HG03097 (cell line): Measurements from ENCODE around the gene LHFPL2.

Experiments
- ATAC-seq: cut with Tn5 transposase; IDR thresholded peaks from one replicate; pipeline ENCODE4 v1.9.1; 2021; ENCODE audit not compliant: unreplicated experiment, low FRiP score

The LHFPL2 gene

DNA sequence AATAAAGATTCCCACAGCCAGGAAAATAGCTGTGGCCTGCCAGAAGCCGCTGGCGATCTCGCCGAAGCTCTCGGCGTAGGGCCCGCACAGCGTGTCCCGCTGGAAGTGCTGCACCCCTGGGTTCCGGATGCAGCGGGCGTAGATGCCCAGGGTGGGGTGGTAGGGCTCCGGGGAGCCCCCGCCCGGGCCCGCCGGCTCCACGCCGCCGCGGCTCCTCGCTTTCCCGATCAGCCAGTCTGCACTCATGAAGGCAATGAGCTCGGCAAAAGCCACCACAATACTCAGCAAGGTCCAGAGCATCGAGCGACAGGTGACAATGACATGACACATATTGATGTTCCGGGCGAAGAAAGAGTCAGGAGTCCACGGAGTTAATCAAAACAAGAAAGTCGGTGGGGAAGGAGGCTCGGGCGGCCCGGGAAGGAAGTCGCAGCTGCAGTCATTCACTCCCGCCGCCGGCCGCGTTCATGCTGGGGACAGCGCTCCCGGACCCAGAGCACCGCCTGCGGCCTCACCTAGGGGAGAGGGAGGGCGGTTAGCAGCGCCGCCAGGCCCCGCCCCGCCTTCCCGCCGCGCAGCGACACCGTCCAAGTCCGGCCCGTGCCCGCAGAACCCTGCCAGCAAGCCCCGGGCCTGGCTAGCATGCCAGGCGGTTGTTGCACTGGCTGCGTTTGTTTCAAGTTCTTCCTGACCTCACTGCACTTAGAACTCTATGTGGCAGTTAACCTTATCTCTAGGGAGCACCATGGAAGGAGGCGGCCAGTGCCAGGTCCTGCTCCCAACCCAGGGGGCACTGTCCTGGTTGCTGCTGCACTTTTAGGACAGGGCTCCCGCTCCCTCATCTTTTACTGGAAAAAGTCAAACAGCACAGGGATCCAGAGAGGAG, 138.4 kb downstream of the LHFPL2 start:
- peak; percentile 53 for ATAC-seq

- ATAC-seq, result no peak
Observed at GRCh38 chr5:78509145-78509865, 139.3 kb downstream of the LHFPL2 start.

GRCh38 chr5:78508186-78508765, 140.3 kb downstream of the LHFPL2 start:
- ATAC-seq, result no peak

- ATAC-seq, result no peak
Observed at GRCh38 chr5:78507531-78507930, 141.0 kb downstream of the LHFPL2 start.

GRCh38 chr5:78506261-78507024, 142.1 kb downstream of the LHFPL2 start:
- no peak for ATAC-seq

GRCh38 chr5:78505860-78506259, 142.7 kb downstream of the LHFPL2 start:
- ATAC-seq, result no peak

- ATAC-seq, result no peak
Observed at GRCh38 chr5:78504704-78505677, 143.6 kb downstream of the LHFPL2 start.

DNA sequence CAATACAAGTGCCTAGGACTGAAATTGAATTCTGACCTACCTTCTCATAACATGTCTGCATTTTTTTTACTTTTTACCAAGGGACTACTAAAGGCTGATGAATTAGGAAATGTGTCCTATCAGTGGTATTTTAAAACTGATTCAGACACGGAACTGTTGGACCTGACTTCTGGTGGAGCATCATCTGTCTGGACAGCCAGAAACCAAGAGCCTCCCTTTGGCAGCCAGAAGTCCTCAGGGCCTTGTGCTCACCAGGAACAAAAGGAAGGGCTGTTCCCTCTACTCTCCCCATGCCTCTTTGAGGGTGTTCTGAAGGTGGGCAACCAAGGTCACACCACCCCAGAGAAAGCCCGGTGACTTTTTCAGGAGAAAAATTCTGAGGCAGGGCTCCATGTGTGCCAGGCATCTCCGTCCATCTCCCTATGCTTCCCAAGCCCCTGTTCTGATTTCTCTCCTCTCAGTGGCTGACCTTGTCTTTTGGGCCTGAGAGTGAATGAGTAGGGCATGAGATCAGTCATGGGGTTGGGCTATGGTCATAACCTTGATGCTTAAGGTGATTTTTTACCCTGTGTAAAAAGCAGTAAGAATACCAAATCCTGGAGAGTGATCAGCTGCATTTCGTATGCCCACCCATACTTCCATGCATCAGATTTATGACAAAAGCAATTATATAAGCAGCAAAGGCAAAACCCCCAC, 144.5 kb downstream of the LHFPL2 start:
- no peak for ATAC-seq

DNA sequence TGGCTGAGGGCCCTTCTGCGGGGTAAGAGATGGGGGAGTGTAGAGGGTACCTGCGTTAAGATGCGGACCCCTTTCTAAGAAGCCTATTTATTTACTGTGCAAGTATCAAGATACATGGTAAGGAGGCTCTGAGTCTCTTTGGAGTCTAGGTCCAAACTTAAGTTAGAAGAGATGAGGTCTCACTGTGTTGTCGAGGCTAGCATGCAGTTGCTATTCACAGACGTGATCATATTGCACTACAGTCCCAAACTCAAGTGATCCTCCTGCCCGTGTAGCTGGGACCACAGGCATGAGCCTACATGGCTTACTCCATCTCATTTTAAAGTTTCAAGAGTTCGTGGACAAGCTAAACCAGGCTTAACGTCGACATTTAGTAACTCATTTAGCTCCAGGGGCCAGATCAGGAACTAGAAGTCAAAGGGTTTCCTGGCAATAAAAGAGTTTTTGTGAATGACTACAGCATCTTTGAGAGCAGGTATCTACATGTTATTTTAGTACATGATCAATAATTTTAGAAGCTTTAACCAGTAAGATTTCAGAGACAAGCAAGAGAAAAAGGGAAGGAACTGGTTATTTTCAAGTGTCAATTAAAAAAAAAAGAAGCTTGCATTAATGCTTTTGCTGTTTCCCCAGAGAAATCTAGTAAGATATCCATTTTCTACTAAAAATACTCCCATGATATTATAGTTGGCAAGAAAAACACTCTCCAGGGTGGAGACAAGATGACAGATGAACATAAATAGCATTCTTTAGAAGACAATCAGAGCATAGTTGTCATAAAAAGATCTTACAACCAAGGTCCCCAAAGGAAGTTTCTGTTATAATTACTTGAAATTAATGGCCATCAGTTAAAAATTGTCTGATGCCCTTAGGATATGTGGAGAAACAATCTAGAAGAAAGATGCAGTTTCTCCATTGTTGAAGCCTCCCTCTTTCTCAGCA, 146.9 kb downstream of the LHFPL2 start:
- ATAC-seq, result no peak

- ATAC-seq, result no peak
Observed at GRCh38 chr5:78500871-78501270, 147.7 kb downstream of the LHFPL2 start.

- ATAC-seq, result no peak
Observed at GRCh38 chr5:78500028-78500427, 148.5 kb downstream of the LHFPL2 start.

DNA sequence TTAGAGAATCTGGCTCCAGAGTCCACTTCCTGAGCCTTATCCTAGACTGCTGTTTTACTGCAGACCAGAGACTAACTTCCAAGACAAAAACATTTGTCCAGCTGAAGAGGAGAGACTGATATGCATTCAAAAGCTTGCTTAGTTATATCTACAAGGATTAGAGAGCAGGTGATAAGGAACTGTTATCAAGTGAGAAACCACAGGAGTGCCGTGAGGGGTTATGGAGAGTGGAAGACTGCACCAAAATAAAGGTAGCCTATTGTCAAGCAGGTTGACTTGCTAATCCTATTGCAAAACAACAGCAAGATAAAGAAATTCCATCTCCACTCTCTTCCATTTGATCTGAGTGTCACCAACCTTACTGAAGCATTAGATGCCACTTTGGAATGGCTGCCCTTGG, 149.1 kb downstream of the LHFPL2 start:
- no peak for ATAC-seq

DNA sequence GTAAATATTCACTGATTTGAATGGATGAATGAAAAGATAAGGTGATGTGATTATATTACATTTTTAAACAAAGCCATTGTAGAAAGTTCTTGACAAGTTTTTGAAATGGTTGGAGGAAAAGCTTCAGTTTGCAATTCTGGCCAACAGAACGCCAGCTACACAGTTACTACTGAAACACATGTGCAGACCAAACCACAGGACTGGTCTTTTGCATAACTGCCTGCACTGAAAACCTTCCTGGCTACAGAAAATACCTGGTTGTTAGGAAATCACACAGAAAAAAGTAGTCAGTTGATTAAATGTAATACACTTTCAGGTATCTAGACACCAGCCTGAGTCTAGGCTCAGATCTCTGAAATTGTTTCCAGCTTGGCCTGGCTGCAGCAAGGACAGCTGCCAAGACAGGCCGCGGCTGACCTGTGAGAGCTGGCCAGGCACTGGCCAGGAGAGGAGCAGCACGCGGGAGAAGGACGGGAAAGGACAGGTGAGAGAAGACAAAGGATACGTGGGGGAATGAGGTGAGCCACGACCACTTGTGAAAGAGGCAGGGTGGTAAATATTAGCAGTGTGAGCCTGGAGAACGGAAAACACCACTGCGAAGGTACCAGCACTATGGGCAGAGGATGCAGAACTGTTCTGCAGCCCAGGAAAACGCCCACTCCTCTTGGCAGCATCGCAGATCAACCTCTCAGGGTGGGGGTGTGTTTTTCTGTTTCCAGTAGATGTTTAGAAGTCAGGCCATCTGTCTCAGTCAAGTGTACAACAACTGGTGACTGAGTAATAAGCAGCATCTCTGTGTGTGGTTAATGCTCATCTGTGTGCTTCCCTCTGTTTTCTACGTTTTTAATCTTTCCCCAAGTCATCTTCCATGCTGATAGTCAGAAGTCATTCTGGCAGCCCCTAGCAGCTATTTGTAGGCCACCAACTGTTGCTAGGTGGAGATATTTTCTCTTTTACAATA, 150.7 kb downstream of the LHFPL2 start:
- no peak for ATAC-seq

DNA sequence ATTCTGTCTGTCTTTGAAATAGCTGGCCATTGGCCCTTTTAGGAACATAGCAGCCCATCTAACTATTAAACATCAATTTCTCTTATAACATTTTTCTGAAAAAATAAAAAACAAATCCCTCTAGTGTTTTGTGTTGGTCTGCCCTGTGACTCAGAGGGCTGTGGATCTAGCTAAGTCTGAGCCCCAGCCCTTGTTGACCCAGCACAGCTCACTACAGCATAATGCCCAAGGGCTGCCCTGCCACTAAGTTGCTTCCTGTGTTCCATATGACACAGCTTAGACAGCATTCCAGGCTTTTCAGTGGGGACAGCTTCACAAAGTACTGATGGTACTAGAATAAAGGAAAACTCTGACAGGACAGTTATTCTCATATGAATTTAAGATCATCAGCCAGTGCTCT, 152.2 kb downstream of the LHFPL2 start:
- no peak for ATAC-seq

DNA sequence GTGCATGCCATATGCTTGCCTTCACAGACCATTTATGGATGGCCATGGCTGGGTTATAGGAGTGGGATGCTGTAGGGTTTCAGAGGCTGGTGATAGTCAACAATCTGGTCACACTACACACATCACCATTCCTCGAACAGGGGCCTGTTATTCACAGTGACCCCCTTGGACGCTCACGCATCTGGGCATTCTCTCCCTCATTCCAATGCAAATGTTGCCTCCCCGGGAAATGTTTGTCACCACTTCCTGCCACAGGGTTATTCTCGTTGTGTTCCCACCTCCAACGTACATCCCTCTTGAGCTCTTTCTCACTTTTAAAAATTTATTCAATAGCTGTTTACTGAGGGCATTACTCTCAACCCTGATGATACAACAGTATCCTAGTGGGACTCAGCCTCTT, 152.8 kb downstream of the LHFPL2 start:
- no peak for ATAC-seq

- no peak for ATAC-seq
Observed at GRCh38 chr5:78492650-78493049, 155.9 kb downstream of the LHFPL2 start.

- ATAC-seq, result no peak
Observed at GRCh38 chr5:78492224-78492623, 156.3 kb downstream of the LHFPL2 start.
